ENCODE data around the gene RUVBL2. TPM values are rescaled to one million over a fixed set of nuclear protein-coding genes. Genes with fewer than 3 reads are reported as not detected.

RUVBL2 gene
- total and polyA plus RNA-seq, 8 donors = 0.58 to 96.0 (median 61.2) TPM

DNA sequence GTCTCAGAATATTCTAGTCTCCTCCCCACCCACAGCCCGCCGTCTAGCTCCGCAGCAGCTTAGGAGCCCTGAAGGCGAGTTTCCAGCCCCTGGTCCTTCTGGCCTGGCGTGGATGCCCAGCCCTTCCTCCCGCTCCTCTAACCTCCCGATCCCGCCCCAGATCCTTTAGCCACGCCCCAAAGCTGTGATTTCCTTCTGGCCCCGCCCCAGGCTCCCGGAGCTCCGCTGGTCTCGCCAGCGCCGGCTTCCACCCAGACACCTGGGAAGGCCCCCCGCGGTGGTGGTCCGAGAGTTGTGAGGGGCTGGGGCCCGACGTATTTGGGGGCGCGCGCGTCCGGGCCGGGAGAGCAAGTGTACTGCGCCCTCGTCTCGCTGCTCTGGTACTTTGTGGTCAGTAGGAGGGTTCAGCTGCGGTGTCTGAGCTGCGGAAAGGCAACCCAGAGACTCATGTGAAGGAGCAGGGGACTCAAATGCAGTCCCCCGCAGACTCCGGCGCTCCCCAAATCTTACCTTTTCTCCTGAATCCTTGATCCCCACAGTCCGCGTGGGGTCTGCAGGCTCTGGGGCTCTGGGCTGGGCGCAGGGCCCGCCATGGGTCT lies 64.0 kb downstream of the RUVBL2 start, which contains the start of gene CGB7:
Gene CGB7, minus strand, starts transcription at position 114 of the 599 bp plus-strand sequence. CDS start 2,374 bp downstream, outside the sequence.
- H3K36me3 ChIP-seq = no peaks in the 10 kb centered on the region
- H3K4me3 ChIP-seq = peak within 1 kb of the TSS; percentile 52 to 58 (median 57)
- H3K9me3 ChIP-seq = no peaks in the 10 kb centered on the region
- peaks cover 0 to 76% (median 46%) of the 10 kb centered on the region in 3 donors for H3K27me3 ChIP-seq
- H3K27ac ChIP-seq = peak within 1 kb of the TSS in 1 of 5 donors; percentile 5
- WGBS, 5 donors = 1 to 6% (median 4%) methylated on average over 15 to 38 of the region's 38 CpGs
- peaks cover 24 to 29% (median 25%) of the 10 kb centered on the region in 4 donors for H3K4me1 ChIP-seq
- TF ChIP-seq POLR2A (IDR thresholded peaks at IDR 0.05) = no peak
- TF ChIP-seq, protein P1, sequence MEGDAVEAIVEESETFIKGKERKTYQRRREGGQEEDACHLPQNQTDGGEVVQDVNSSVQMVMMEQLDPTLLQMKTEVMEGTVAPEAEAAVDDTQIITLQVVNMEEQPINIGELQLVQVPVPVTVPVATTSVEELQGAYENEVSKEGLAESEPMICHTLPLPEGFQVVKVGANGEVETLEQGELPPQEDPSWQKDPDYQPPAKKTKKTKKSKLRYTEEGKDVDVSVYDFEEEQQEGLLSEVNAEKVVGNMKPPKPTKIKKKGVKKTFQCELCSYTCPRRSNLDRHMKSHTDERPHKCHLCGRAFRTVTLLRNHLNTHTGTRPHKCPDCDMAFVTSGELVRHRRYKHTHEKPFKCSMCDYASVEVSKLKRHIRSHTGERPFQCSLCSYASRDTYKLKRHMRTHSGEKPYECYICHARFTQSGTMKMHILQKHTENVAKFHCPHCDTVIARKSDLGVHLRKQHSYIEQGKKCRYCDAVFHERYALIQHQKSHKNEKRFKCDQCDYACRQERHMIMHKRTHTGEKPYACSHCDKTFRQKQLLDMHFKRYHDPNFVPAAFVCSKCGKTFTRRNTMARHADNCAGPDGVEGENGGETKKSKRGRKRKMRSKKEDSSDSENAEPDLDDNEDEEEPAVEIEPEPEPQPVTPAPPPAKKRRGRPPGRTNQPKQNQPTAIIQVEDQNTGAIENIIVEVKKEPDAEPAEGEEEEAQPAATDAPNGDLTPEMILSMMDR (IDR thresholded peaks at IDR 0.05) = no peak
- no peak for TF ChIP-seq POLR2AphosphoS5 (IDR thresholded peaks at IDR 0.05)
- TF ChIP-seq EP300 (IDR thresholded peaks at IDR 0.05) = no peak
- intact Hi-C loops (cut with DNase I; ENCODE audit: low total_unique reads) = no loop called here
- DNase-seq = peak; percentile 81 to 83

DNA sequence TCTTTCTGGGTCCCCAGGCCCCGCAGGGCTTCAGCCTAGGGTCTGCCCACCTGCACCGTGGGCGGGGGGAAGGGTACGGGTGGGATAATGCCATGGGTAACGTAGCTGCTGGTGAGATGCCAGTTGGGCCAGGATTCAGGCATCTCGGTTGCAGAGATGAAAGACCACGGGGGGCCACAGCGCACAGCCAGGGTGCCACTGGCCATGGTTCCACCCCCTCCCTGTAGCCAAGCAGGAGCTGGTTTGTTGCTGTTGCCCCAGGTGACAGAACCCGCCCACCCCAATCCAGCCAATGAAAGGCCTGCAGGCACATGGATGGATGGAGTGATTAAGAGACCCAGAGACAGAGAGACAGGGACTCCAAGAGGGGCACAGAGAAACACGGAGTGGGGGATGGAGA lies 64.9 kb downstream of the RUVBL2 start:
- Histone ChIP-seq H3K4me1 (peaks cover 24 to 29% (median 25%) of the 10 kb centered on the region in 4 donors), H3K36me3 (no peaks in the 10 kb centered on the region), H3K4me3 (no peak overlapping the region), H3K27ac (no peak overlapping the region), H3K9me3 (no peaks in the 10 kb centered on the region), H3K27me3 (peaks cover 0 to 84% (median 47%) of the 10 kb centered on the region in 3 donors)
- 35 to 53% (median 44%) methylated on average over 7 to 10 of the region's 10 CpGs for WGBS, 5 donors
- intact Hi-C loops (cut with DNase I; ENCODE audit: low total_unique reads) = no loop called here
- DNase-seq = peak in 1 of 2 donors; percentile 44
- TF ChIP-seq EP300 (IDR thresholded peaks at IDR 0.05) (no peak), POLR2A (IDR thresholded peaks at IDR 0.05) (no peak), POLR2AphosphoS5 (IDR thresholded peaks at IDR 0.05) (no peak)
- TF ChIP-seq, protein P1 (IDR thresholded peaks at IDR 0.05) = no peak

DNA sequence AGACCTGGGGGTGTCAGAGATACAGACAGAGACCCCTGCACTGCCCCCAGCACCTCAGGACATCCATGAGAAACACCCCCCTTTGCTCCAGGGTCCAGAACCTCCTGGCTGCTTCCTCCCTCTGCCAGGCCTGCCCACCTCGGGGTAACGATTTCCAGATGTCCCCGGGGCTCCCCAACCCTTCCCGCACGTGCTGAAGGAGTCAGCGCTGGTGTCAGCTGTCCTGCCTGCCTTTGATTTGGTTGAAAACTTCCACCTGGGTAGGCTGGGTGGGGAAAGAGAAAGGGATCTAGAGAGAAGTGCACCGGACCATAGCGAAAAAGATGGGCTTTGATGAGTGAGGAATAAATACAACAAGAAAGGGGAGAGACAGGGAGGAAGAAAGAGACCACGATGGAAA lies 65.4 kb downstream of the RUVBL2 start:
- Histone ChIP-seq H3K4me1 (peaks cover 24 to 29% (median 25%) of the 10 kb centered on the region in 4 donors), H3K4me3 (no peak overlapping the region), H3K27me3 (peaks cover 0 to 89% (median 52%) of the 10 kb centered on the region in 3 donors), H3K9me3 (no peaks in the 10 kb centered on the region), H3K36me3 (no peaks in the 10 kb centered on the region), H3K27ac (no peak overlapping the region)
- no peak for TF ChIP-seq EP300 (IDR thresholded peaks at IDR 0.05)
- no peak for TF ChIP-seq POLR2AphosphoS5 (IDR thresholded peaks at IDR 0.05)
- no peak for TF ChIP-seq POLR2A (IDR thresholded peaks at IDR 0.05)
- TF ChIP-seq, protein P1 (IDR thresholded peaks at IDR 0.05) = no peak
- no peak for DNase-seq
- intact Hi-C loops (cut with DNase I; ENCODE audit: low total_unique reads) = no loop called here
- 56 to 73% (median 60%) methylated on average over 9 of the region's 9 CpGs for WGBS, 5 donors

DNA sequence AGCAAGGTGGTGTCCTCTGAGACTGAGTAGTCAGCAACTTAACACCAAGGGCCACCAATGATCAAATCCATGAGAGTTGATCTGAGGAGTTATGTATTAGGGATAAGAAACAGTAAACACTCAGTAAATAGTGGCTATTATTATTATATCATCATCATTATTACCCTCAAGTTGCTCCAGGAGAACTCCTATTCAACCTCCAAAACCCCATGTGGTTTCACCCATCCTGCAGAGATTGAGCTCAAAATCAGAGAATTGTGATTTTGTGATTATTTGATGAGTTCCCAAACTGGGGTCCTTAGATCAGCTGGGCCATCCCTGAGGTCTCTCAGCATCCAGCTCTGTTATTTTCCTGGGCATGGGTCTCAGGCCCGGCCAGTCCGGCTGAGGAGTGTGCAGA lies 67.3 kb downstream of the RUVBL2 start:
- no peaks in the 10 kb centered on the region for H3K9me3 ChIP-seq
- no peaks in the 10 kb centered on the region for H3K36me3 ChIP-seq
- intact Hi-C loops (cut with DNase I; ENCODE audit: low total_unique reads) = no loop called here
- WGBS, 5 donors = 88 to 100% (median 96%) methylated on average over 2 of the region's 2 CpGs
- no peak overlapping the region for H3K4me3 ChIP-seq
- no peak overlapping the region for H3K27ac ChIP-seq
- H3K27me3 ChIP-seq = peaks cover 0 to 99% (median 63%) of the 10 kb centered on the region in 3 donors
- peaks cover 28 to 38% (median 35%) of the 10 kb centered on the region in 4 donors for H3K4me1 ChIP-seq
- no peak for TF ChIP-seq EP300 (IDR thresholded peaks at IDR 0.05)
- TF ChIP-seq, protein P1 (IDR thresholded peaks at IDR 0.05) = no peak
- no peak for TF ChIP-seq POLR2A (IDR thresholded peaks at IDR 0.05)
- TF ChIP-seq POLR2AphosphoS5 (IDR thresholded peaks at IDR 0.05) = no peak
- no peak for DNase-seq
